Measurements from ENCODE around the gene TMEM266.
A peak's percentile ranks its signal among the peaks of the same experiment; 100 is the strongest.

- TF ChIP-seq, protein P1, sequence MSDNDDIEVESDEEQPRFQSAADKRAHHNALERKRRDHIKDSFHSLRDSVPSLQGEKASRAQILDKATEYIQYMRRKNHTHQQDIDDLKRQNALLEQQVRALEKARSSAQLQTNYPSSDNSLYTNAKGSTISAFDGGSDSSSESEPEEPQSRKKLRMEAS (IDR thresholded peaks at IDR 0.05; ENCODE audit: low read depth, low read length): no peak; the same call in 1 of the 2 replicates
- TF ChIP-seq, protein P2, sequence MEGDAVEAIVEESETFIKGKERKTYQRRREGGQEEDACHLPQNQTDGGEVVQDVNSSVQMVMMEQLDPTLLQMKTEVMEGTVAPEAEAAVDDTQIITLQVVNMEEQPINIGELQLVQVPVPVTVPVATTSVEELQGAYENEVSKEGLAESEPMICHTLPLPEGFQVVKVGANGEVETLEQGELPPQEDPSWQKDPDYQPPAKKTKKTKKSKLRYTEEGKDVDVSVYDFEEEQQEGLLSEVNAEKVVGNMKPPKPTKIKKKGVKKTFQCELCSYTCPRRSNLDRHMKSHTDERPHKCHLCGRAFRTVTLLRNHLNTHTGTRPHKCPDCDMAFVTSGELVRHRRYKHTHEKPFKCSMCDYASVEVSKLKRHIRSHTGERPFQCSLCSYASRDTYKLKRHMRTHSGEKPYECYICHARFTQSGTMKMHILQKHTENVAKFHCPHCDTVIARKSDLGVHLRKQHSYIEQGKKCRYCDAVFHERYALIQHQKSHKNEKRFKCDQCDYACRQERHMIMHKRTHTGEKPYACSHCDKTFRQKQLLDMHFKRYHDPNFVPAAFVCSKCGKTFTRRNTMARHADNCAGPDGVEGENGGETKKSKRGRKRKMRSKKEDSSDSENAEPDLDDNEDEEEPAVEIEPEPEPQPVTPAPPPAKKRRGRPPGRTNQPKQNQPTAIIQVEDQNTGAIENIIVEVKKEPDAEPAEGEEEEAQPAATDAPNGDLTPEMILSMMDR (IDR thresholded peaks at IDR 0.05; ENCODE audit: low read depth, low read length): peak; percentile 78
These were observed 2.3 kb upstream of the TMEM266 start for GRCh38 chr15:76057332-76058000.
